ENCODE data around the gene MTA2.
A peak's percentile ranks its signal among the peaks of the same experiment; 100 is the strongest.
"Not testable (repeated sequence)": the region's sequence is repeated elsewhere in the genome, so short reads cannot be mapped to it uniquely, and the experiment has no call there.

The MTA2 gene

DNA sequence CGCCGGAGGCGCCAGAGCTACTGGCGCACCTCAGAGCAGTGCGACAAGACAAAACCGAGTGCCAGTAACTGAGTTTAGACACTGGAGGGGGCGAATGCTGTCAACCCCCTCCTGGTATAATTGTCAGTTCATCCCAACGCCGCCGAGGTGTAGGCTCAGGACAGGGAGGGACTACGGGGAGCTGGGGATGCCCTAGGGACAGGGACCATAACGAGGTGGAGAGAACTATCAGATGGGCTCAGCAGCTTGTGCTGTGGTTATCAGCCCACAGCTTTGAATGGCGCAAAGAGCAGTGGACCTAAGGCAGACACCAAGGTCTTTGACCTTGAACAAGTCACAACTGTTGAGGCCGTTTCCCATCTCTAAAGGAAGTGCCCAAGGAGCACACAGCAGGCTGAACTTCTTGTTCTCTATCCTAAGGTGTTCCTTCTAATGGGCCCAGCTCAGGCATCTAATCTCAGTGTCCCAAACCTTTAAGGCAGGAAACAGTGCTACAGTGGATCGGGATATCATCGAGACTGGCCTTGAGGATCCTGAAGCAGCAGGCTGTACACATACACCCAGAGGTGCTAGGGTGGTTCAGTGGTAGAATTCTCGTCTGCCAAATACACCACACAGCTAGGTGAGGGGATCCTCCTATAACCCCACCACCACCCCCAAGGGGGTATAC is 9.4 kb downstream of the MTA2 start:
- DNase-seq, result no peak

DNA sequence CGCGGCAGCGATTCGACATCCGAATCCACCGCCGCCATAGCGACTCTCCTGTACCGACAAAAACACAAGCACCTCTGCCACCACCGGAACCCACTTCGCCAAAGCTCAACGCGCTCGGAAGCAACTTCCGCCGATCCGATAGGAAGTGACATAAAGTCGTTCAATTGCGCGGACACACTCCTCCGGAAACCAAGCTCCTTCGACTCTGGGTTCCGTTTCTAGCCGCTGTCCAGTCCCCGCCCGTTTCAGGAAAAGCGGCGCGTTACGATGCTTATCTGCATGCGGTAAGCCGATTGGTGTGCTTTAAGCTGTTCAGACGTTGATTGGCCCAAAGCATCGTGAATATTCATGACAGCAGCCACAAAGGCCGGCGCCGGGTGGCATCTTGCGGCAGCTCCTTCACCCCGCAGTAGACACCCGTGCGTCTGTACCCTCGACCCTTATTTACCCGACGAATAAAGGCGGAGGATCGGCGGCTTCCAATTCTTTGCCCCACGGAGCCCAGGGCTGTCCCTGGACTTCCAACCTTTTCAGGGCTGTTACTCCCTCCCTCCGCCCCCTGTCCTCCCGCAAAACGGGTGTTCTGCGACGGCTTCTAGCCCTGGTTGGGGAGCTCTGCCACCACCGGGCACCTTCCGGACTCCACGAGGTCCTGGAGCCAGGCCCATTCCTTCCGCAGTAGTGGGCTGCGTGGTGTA is 10.1 kb downstream of the MTA2 start, which contains the start of gene TUT1:
TUT1 (minus strand) TSS at position 76 of the 698 bp plus-strand sequence; CDS start at position 38, 38 bp downstream.
- peak; percentile 99 for DNase-seq

DNA sequence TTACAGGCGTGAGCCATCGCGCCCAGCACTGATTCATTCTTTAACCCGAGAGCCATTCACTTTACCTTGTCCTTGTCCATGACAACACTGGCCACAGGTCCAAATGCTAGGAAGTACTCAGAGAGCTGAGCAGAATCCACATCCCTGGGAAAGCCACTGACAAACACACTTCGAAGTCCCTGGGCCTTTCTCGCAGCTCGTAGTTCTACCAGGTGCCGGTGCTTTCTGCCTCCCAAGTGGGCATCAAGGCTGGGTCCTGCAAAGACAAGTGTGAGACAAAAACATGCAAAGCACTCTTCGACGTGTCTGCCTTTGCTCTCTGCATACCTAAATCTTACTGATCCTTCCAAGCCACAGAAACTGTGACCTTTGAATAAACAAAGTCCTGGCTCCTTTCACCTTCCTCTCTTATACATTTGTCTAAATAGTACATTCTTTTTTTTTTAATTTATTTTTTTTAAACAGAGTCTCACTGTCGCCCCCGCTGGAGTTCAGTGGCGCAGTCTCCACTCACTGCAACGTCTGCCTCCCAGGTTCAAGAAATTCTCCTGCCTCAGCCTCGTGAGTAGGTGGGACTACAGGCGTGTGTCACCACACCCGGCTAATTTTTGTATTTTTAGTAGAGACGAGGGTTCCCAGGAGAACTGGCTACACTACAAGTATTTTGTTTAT is 12.6 kb downstream of the MTA2 start:
- no peak for DNase-seq

DNA sequence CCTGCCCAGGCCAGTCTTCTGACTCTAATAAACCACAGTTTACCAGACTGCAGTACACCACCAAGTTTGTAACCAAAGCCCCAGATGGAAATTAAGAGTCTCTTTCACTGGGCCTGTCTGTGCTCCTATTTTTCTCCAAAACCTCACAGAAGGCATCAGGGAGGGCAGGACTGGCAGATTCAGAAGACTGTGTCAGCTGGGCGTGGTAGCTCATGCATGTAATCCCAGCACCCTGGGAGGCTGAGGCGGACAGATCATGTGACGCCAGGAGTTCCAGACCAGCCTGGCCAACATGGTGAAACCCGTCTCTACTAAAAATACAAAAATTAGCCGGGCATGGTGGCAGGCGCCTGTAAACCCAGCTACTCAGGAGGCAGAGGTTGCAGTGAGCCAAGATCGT is 16.3 kb downstream of the MTA2 start:
- not testable (repeated sequence) for DNase-seq

DNA sequence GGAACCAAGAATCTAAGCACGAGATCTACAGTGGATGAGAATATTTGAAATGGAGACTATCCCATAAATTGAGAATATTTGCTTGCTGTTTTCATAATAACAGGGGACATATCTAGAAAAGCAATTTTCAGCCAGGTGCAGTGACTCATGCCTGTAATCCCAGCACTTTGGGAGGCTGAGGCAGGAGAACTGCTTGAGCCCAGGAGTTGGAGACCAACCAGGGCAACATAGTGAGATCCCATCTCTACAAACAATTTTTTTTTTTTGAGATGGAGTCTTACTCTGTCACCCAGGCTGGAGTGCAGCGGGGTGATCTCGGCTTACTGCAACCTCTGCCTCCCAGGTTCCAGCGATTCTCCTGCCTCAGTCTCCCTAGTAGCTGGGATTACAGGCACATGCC is 19.9 kb downstream of the MTA2 start:
- DNase-seq, result not testable (repeated sequence)

DNA sequence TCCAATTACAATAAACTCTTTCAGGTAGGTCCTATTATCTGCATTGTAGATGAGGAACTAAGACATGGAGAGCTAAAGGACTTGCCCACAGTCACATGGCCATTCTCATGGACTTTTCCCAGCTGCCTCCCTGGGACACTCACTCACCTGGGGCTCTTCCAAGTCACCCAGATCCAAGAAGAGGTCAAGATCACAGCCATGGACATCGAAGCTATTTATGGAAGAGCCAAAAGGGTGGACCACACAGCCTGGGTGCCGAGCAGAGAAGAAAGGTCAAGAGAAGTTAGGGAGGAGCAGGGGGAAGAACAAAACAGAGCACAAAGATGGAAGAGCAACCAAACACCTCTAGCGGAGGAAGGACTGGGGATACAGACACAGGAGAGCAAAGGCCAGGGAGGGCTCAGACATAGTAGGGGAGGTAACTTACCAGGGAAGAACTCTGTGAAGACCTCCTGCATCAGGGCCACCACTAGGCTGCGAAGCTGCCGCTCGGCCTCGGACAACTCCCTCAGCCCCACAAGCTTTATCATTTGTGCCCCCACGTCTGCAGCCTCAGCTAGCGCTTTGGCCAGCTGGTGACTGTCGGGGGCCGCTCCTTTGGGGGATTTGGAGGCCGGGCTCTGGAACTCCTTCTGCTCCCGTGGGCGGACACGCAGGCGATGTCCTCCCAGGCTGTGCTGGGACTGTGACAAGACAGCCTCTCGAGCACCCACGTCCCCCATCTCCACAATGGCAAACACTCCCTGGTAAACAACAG is 20.5 kb downstream of the MTA2 start:
- no peak for DNase-seq

DNA sequence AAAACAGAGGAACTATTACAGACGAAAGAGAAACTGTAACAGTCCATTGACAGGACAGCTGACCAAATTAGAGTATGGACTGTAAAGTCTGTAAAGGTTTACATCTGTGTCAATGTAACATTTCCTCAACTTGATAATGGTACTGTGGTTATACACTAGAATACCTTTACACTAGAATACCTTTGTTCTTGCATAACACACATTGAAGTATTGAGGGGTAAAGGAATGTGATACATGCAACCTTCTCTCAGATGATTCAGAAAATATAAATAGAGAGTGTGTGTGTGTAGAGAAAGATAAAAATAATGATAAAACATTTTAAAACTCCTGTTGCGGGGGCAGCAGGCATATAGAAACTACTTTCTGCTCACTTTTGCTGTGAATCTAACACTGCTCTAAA is 22.4 kb downstream of the MTA2 start:
- no peak for DNase-seq

DNA sequence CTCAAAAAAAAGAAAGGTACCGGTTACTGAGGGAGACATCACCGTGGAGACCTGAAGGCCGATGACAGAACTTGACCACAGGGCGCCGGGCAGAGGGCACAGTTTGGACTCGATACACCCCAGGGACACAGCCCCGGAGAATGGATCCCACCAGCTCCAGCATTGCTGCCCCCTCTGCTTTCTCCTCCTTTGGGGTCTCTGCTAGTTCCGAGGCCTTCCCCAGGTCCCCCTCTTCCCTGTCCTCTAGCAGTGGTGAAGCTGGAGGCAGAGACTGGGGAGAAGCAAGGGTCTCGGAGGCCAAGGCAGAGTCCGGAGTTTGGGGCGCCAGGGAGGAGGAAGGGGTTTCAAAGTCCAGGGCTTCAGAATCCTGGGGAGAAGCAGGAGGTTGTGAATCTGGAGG is 23.1 kb downstream of the MTA2 start:
- DNase-seq, result no peak

DNA sequence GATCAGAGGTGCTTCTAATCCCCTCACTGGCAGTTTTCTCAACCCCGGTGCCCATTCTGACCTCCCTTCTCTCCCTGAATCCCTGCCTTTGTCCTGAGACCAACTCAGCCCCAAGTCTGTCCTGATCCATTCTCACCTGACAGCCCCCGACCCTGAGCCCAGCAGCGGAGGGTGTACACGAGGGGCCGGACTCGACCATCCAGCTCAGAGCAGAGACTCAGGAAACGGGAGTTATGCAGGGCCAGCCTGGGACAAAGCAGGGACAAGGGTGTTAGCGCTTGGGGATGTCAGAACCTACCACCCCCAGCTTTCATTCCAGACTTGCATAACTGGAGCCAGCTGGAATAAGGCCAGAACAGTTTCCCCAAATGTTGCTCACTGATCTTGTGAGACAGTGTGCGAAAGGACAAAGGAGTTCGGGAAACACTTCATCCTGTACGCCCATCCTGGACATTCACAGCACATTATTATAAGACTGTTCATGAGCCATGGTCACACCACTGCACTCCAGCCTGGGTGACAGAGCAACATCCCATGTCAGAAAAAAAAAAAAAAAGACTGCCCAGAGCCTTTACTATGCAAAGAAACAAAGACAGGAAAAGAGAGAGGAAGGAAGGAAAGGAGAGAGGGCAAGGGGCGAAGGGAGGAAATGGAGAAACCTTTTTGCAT is 24.5 kb downstream of the MTA2 start:
- no peak for DNase-seq

DNA sequence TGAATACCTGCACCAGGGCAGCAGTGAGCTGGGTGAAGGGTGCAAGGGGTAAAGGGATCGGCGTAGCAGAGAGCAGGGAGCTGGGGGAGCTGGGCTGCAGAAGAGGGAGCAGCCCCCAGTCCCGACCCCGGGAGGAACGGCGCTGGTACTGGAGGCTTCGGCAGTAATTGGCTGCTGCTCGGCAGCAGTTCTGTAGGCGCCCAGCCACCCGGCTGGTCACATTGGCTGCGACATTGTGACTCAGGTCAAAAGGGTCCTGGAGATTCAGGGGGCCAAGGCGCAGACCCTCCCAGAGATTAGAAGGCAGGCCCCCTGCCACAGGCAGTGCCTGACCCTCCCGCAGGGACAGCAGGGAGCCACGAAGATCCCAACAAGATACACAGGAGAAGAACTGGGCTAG is 25.8 kb downstream of the MTA2 start:
- DNase-seq, result no peak

DNA sequence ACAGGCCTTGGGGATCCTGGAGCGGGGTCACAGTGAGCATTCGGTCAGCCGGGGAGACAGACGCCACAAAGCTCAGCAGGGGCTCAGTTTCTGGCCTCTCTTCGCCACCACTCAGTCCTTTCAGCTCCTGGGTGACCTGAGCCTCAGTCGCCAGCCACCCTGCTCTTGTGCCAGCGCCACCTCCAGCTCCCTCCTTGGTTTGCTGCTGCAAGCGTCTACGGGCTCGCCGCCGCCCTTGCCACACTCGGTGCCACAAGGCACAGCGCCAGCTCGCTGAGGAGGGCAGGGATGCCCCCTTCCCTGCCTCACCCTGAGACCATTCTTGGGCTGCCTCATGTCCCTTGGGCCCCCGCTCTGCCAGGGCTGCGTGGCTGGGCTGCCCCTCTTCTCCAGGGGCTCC is 26.5 kb downstream of the MTA2 start:
- no peak for DNase-seq

DNA sequence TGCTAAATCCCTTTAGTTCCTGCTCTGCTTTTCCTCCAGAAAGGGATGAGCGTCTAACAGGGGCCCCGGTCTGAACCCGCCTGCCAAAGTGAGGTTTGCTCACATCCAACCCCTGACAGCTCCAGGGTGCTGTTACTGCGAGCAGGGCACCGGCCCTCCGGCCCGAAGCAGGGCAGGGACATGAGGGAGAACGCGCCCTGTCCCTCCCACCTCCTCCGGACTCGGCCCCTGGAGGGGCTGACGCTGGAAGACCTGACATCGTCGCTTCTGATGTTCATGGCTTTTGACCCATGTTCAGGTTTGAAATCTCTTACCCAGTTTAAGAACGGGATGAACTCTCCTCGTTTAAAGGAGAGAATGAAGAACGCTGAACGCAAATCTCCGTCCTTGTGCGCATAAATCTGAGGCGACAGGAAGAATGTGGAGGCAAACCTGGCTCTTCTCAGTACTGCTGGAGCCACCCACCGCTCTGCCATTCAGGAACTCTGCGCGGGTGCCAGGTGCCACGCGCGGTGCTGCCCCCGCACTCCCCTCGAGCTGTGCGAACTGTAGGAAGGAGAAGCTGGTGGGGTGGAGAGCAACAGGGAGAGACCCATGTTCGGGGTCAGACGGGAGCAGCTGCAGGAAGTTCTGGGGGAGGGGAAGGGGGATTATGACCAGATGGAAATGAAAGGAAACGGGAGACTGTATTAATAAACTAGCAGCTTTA is 27.1 kb downstream of the MTA2 start:
- DNase-seq, result no peak

DNA sequence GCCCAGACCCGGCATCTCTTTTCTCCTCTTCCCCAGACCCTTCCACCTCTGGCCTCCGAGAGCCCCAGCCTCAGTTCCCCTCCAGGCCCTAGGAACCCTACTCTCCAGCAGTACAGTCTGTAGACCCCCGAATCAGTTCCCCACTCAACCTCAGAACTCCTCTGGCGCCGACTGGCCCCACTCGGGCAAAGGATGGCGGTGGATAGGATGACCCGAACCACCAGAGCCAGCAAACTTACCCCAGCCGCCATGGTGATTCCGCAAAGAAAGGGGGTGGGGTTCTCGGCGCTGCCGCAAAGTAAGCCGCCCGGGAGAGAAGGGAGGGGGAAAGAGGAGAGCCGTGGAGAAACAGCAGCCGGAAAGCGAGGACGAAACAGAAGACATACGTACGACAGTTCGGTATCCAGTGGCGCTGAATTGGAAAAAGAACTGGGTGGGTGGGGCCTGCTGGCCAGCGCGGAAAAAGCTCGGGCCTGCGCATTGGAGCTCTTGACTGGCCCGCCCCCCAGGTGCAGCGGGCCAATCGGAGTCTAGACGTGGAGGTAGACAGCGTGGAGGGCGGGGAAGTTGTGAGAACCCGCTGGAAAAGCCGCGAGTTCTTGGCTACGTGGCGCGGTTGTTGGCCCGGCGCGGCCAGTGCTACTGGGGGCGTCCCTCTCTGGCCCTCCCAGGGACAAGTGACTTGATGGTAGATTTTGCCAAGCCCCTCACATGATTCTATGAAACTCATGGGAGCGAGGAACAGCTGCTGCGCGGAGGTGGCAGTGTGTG is 27.9 kb downstream of the MTA2 start, which contains the start of gene EEF1G:
EEF1G (minus strand) TSS at position 300 of the 771 bp plus-strand sequence; CDS start at position 251, 49 bp downstream.
- peak; percentile 100 for DNase-seq

DNA sequence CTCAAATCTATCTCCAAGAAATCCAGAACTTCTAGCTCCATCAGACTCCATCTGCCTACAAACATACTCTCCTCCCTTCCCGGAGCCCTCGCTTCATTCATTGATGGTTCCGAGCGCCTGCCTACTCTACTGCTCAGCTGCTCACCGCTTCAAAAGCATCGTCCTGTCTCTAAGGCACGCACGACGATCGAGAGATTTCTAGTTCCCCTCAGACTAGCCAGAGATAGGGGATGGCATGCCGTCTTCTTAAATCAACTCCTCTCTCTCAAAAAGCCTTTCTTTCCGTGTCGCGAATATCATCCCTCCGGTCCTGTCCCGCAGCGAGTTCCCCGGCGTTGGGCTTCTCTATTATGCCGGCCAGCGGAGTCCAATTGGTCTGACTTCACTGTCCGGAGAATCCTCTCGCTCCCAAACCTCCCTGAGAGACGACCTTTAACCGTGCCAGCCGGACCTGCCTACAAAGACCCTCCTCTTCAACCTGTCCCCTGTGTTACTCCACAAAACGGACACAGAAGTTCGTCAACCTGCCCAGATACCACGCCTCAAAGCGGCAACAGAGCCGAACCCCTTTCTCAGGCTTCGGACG is 28.6 kb downstream of the MTA2 start:
- DNase-seq, result no peak

DNA sequence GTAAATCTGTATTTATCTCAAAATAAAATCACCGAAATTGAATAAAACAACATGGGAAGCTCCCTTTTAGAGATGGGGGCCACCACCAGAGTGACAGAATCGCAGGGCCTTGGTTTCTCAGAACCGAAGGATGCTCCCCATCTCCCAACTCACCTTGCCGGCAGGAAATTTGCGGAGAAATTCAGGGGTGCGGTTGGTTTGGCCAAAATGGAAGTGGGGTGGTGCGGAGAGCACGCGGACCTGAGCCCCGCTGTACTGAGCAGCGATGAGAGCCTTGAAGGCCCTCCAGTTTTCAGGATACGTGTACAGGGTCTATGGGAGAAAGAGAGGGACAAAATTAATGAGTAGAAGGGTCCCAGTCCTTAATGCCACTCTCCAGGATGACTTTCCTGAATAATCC is 29.2 kb downstream of the MTA2 start:
- no peak for DNase-seq

DNA sequence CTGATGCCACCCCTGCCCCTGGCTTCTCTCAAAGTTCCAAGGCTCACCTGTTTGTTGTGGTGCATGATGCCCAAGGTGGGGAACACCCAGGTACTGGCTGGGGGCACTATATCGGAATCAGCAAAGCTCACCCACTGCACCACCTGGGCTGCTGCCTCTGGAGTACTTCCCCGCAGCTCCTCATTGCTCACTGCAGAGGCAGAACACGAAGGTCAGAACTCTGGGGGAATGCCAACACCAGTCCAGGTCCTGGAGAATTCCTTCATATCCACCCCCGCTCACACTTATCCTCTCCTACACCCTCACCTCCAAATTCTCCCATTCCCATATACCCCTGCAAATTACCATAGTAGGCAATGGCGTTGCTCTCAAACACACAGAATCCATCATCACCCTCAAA is 30.2 kb downstream of the MTA2 start:
- not testable (repeated sequence) for DNase-seq

DNA sequence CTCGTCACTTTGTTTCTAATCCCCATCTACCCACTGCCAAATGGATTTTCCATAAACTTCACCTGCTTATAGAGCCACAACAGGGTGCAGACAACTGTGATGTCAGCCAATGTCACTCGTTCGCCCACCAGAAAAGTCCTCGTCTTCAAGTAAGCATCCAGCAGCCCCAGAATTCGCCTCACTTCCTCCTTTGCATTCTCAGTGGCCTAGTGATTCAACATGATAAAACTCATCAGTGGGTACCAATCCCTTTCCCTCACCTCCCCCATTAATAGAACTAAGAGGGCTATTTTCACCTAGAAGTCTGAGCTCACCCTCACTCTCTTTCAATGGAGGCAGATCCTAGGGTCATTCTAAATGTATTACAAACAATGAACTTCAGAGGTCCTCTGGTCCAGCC is 30.8 kb downstream of the MTA2 start:
- not testable (repeated sequence) for DNase-seq

DNA sequence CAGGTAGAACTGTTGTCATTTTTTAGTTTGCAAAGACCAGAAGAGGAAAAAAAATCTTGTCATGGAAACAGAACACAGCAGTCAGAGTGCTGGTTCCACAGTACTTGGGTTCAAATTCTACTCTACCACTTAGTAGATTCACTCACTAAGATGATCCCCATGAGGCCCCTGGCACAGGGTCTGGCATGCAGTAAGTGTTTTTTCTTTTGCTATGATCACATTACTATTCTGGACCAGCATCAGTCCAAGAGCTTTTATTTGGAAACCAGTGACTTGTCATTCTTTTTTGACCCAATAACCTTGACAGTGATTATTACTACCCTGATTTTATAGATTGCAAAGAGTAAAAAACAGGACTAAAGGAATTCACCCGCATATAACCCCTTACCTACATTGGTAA is 32.1 kb downstream of the MTA2 start:
- DNase-seq, result no peak

DNA sequence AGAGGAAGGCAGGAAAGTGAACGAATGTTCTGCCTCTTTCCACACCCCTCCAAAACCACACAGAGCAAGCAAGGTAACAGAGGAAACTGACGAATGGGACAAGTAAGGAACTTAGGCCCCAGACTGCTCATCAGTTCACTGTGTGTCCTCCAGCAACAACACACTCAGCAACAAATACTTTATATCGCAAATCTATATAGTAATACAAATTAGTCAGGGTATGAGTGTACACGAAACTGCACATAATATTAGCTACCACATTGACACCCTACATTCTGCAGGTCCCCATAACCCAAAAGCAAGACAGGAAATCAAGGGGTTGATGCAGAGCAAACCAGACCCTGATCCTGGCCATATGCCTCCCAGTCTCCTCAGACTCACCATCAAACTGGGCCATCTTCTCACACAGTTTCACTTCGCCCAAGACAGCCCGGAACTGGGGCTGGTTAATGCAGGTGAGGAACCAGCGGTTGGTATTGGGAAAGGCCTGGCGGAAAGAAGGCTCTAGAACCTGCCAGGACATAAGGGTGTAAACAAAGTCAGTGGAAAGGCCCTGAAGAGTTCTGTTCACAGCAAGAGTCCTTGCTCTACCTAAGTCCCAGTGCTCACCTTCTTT is 34.5 kb downstream of the MTA2 start:
- no peak for DNase-seq

DNA sequence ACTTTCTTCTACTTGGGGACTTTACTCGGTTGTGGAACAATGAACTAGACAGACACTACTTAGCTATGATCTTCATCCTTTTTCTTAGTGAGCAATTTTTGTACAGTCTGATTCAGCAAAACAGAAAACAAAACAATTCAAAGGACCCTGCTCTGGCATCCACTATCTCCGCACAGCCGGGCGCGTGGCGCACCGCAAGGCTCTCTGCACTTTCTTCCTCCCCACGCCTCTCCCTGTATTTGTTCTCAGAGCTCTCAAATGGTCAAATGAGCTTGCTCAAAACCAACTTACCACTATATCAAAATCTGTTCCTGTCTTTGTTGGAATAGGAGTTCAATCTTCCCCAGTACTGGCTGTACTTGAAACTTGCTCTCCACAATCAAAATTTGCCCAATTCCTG is 35.4 kb downstream of the MTA2 start:
- no peak for DNase-seq
